Nephron (organoid): ENCODE measurements around the gene CLCA4.
A peak's percentile ranks its signal among the peaks of the same experiment; 100 is the strongest.

Experiments
- H3K27ac Mint-ChIP-seq, 3 experiments: 2 replicates each; pipeline ENCODE4 v1.8.0; 2020; ENCODE audit warnings: mixed read lengths in 3 of 3, mild to moderate bottlenecking in 2 of 3, moderate library complexity in 1 of 3
- H3K27me3 Mint-ChIP-seq: 2 replicates; pipeline ENCODE4 v1.8.0; 2021; ENCODE audit warnings: low read depth, mild to moderate bottlenecking, moderate library complexity, mixed read lengths
- H3K36me3 Mint-ChIP-seq: 2 replicates; pipeline ENCODE4 v1.8.0; 2020; ENCODE audit warnings: low read depth, mixed read lengths
- H3K4me1 Mint-ChIP-seq: 2 replicates; pipeline ENCODE4 v1.8.0; 2020; ENCODE audit warnings: mixed read lengths
- H3K4me3 Mint-ChIP-seq, 3 experiments: 2 replicates each; pipeline ENCODE4 v1.8.0; 2020; ENCODE audit warnings: mild to moderate bottlenecking in 3 of 3, mixed read lengths in 3 of 3, moderate library complexity in 2 of 3
- H3K9me3 Mint-ChIP-seq: 2 replicates; pipeline ENCODE4 v1.8.0; 2020; ENCODE audit warnings: mixed read lengths
- TF ChIP-seq, protein P1 (sequence below), 3 experiments: fragments of 200-600 bp; sonication (generic); IDR thresholded peaks; one replicate each; pipeline ENCODE4 v1.5.0; 2021; ENCODE audit warnings: antibody characterized with exemption in 3 of 3; ENCODE audit not compliant: unreplicated experiment in 3 of 3

The CLCA4 gene

DNA sequence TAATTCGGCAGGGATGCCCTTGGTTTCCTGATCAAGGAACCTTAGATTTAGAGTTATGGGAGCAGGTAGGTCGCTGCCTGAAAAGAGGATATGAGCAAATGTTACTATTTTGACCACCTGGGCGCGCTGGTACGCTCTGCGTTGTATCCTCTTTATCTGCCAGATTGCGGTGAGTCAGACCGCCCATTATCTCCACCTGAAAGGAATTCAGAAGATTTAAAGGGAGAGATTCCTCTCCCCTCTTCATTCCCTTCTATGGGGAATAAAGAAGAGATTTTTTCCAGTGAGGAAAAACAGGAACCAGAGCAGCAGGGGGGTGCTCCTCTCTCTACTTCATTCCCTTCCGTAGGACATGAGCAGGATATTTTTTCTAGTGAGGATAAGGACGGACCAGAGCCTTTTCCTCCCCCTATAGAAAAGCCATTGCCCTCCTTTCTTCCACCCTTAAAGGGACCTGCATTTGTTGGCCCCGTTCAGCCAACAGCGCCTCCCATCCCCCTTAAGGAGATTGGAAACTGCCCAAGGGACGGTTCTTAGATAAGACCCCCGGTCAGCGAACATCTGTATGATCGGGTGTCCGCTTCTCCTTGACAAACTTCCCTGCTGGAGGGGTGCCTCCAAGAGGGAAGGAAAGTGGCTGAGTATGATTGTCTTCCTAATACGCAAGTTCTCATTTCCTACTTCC, 44.0 kb upstream of the CLCA4 start:
- TF ChIP-seq, protein P1, sequence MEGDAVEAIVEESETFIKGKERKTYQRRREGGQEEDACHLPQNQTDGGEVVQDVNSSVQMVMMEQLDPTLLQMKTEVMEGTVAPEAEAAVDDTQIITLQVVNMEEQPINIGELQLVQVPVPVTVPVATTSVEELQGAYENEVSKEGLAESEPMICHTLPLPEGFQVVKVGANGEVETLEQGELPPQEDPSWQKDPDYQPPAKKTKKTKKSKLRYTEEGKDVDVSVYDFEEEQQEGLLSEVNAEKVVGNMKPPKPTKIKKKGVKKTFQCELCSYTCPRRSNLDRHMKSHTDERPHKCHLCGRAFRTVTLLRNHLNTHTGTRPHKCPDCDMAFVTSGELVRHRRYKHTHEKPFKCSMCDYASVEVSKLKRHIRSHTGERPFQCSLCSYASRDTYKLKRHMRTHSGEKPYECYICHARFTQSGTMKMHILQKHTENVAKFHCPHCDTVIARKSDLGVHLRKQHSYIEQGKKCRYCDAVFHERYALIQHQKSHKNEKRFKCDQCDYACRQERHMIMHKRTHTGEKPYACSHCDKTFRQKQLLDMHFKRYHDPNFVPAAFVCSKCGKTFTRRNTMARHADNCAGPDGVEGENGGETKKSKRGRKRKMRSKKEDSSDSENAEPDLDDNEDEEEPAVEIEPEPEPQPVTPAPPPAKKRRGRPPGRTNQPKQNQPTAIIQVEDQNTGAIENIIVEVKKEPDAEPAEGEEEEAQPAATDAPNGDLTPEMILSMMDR (IDR thresholded peaks at IDR 0.05; ENCODE audit: unreplicated experiment in 3 of 3): no peak
- Mint-ChIP-seq H3K4me1 (peaks cover 21% of the 10 kb centered on the region), H3K27ac (peak overlapping the region in 2 of 3 experiments; percentile 53 to 71), H3K9me3 (no peaks in the 10 kb centered on the region), H3K36me3 (no peaks in the 10 kb centered on the region), H3K4me3 (peak overlapping the region; percentile 71 to 83 (median 76)), H3K27me3 (peaks cover 28% of the 10 kb centered on the region)

DNA sequence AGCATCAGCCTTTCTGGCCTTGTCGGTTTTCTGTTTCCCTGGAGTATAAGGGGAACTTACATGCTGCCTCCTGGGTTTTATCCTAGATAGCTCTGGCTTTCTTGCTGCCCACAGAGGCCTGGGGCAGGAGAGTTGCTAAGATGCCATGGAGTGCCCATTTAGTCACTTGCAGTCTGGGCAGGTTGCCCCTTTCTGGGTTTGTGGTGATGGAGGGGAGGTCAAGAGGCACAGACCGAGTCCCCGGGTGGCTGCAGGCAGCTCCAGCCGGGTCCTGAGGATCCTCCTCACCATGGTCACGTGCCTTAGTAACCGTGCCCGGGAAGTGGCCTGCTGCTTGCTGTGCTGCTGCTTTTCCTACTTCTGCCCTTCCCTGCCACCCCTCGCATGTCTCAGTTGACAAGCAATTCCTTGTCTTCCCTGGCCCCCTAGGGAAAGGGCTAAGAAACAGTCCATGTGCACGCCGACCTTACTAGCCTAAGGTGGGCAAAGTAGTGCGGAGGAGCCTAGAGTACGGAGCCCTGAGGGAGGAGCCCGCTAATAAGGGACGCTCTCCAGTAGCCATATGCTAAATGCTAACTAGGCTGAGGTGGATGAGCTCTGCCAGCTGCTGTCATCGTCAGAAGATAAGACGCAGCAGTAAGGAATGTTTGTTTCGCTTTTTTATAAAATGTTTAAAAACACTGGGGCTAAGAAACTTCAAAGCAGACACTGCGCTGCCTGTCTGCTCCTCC, 43.3 kb upstream of the CLCA4 start:
- peaks cover 21% of the 10 kb centered on the region for H3K4me1 Mint-ChIP-seq
- peak overlapping the region; percentile 14 to 71 (median 53) for H3K27ac Mint-ChIP-seq
- TF ChIP-seq, protein P1 (IDR thresholded peaks at IDR 0.05; ENCODE audit: unreplicated experiment in 3 of 3): no peak
- no peaks in the 10 kb centered on the region for H3K9me3 Mint-ChIP-seq
- H3K36me3 Mint-ChIP-seq: no peaks in the 10 kb centered on the region
- H3K4me3 Mint-ChIP-seq: peak overlapping the region; percentile 68 to 80 (median 76)
- H3K27me3 Mint-ChIP-seq: peaks cover 25% of the 10 kb centered on the region

DNA sequence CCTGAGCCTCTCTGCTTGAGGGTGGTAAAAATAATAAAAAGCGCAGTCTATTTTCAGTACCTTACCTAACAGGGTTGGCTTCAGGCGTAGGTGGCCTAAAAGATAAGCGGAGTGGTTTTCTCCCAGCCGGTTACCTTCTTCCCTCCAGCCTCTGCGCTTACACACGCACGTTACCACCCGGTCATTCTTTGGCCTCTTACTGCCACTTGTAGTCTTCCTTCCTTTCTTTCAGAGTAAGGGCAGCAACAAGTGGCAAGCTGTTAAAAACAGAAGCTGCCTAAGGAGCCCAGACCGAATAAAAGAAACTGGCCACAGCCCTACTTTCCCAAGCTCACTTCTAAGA, 42.8 kb upstream of the CLCA4 start:
- no peaks in the 10 kb centered on the region for H3K36me3 Mint-ChIP-seq
- no peaks in the 10 kb centered on the region for H3K9me3 Mint-ChIP-seq
- H3K4me1 Mint-ChIP-seq: peaks cover 21% of the 10 kb centered on the region
- TF ChIP-seq, protein P1 (IDR thresholded peaks at IDR 0.05; ENCODE audit: unreplicated experiment in 3 of 3): no peak
- H3K27ac Mint-ChIP-seq: peak overlapping the region in 2 of 3 experiments; percentile 53 to 65
- H3K4me3 Mint-ChIP-seq: peak overlapping the region; percentile 68 to 80 (median 76)
- peaks cover 25% of the 10 kb centered on the region for H3K27me3 Mint-ChIP-seq

DNA sequence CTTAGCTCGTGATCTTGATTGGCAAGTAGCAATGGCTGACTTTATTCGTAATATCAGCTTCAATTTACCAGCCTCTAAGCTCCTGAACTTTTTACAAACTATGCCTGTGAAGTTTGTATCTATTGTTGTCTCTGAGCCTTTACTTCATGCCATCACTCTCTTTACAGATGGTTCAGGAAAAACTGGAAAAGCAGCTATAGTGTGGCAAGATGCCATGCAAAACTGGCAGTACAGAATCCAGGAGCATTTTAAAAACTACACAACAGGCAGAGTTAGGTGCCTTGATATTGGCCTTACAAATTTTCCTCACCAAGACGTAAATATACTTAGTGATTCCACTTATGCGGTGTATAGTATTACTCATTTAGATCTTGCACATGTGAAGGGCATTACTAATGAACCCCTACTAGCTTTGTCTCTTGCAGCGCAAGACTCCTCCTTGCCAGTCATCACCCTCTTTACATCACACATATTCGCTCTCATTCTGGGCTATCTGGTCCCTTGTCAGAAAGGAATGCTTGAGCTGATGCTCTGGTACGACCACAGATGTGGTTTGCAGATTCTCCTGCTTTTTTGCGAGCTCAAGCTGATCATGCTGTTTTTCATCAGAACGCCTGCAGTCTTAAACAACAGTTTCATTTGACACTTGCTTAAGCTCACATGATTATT, 41.8 kb upstream of the CLCA4 start:
- Mint-ChIP-seq H3K36me3 (no peaks in the 10 kb centered on the region), H3K4me1 (peaks cover 21% of the 10 kb centered on the region), H3K27me3 (peaks cover 25% of the 10 kb centered on the region), H3K4me3 (no peak overlapping the region), H3K27ac (peak overlapping the region in 1 of 3 experiments; percentile 24), H3K9me3 (no peaks in the 10 kb centered on the region)
- TF ChIP-seq, protein P1 (IDR thresholded peaks at IDR 0.05; ENCODE audit: unreplicated experiment in 3 of 3): no peak

GRCh38 chr1:86505564-86505902, 41.3 kb upstream of the CLCA4 start:
- TF ChIP-seq, protein P1 (IDR thresholded peaks at IDR 0.05; ENCODE audit: unreplicated experiment in 3 of 3): no peak
- no peaks in the 10 kb centered on the region for H3K9me3 Mint-ChIP-seq
- peak overlapping the region in 1 of 3 experiments; percentile 24 for H3K27ac Mint-ChIP-seq
- peaks cover 21% of the 10 kb centered on the region for H3K4me1 Mint-ChIP-seq
- peaks cover 25% of the 10 kb centered on the region for H3K27me3 Mint-ChIP-seq
- no peak overlapping the region for H3K4me3 Mint-ChIP-seq
- H3K36me3 Mint-ChIP-seq: no peaks in the 10 kb centered on the region
